ENCODE measurements around the gene ST3GAL4. TPM values are rescaled to one million over a fixed set of nuclear protein-coding genes. Genes with fewer than 3 reads are reported as not detected.

Gene ST3GAL4
- total RNA-seq, 1 donor from 2014 or later, result 72.4 TPM

- intact Hi-C loops (cut with DNase I), result no loop called here
- ATAC-seq, result peak; percentile 77
- DNase-seq (ENCODE audit: low spot score), result no peak
Observed at GRCh38 chr11:126426820-126427749, 71.6 kb downstream of the ST3GAL4 start.

DNA sequence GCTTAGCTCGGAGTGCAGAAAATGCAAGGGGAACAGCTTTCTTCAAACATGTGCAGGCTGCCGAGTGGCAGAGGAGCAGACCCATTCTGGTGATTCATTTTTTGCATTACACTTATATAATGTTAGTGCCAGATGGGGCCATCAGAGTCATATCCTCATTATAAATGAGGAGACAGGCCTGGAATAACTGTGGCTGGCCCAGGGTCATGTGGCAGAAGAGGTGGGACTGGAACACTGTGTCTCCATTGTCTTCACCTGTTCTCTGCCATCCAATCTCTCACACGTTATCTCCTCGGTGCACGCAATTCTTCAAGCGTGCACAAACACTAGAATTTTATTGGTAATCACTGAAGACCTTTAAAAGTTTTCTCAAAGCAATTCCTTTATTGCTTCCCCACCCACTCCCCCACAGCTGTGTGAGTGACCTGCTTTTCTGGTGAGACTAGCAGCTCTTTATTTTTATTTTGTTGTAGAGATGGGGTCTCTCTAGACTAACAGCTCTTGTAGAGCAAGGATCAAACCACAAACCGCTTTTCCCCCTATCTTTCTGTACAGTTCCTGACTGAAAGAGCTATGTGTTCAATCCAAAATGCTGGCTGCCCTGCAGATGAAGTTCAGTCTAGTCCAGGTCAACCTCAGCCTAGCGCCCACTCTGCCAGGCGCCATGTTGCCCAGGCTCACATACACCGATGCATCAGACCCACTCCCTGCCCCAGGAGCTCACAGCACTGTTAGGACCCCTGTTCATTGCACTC is 75.3 kb downstream of the ST3GAL4 start:
- ATAC-seq (no peak), DNase-seq (ENCODE audit: low spot score) (no peak)
- intact Hi-C loops (cut with DNase I), result loop anchor here (5.0 to 10.0 kb wide), 2 partner anchors 113 to 914 kb away; no protein-coding TSS in a partner anchor

DNA sequence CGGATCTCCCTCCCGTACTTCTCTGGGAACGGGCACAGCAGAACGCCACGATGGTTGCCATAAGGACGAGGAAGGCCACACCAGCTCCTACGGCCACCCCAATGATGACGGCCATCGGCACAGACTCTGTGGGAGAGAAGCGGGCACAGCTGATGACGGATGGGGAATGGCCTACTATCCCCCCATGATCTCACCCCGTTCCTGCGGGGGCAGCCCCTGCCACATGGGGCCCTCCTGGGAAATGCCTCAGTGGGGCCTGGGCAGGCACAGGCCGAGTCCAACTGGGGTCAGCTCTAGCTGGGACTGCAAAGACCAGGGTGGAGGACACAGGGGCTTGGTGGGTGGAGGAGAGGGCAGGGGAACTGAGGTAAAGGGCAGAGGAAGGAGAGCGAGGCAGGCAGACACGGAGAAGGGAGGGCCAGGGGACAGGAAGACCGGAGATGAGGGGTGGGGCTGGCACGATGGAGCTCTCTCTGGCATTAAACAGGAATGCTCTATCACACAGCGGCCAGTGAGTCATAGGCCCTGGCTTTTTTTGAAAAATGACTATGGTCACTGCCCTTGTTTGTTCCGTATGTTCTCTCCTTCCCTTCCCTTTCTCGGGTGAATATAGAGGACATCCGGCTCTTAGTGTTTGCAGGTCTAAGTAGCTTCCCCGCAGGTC is 76.0 kb downstream of the ST3GAL4 start:
- peak; percentile 64 for ATAC-seq
- DNase-seq (ENCODE audit: low spot score), result no peak
- intact Hi-C loops (cut with DNase I), result loop anchor here (5.0 to 10.0 kb wide), 2 partner anchors 114 to 913 kb away; no protein-coding TSS in a partner anchor

DNA sequence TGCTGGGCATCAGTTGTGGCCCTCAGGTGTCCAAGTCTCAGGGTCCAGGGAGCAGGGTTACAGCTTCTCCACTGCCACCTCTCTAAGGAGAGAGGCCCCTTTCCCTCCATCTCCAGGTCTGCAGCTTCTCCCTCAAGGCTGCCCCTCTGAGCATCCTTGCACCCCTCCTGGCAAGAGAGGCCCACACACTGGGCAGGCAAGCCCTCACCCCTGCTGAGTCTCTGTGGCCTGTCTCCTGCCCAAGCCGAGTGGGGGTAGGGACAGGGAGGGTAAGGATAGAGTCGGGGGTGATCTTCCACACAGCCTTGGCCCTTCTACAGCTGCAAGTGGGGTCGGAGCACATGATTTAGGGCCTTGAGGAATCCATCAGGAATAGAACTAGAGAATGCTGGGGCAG is 76.6 kb downstream of the ST3GAL4 start:
- ATAC-seq (peak; percentile 1), DNase-seq (ENCODE audit: low spot score) (no peak)
- intact Hi-C loops (cut with DNase I), result loop anchor here (5.0 to 10.0 kb wide), 2 partner anchors 115 to 913 kb away; no protein-coding TSS in a partner anchor

DNA sequence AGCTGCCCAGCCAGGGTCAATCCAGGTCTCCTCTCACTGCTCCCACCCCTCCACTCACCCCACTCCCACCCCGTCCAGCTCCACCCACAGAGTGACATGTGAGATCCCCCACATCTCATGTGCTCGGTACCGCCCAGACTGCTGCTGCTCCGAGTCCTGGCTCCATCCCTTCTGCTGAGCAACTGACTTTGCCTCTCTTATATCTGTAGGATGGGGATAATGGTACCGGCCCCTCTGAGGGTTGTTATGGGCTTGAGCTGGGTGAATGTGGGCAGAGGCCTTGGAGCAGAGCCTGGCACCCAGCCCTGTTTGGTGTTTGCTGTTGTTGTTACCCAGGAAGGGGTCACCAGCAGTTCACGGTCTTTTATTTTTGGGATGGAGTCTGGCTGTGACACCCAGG is 77.0 kb downstream of the ST3GAL4 start:
- intact Hi-C loops (cut with DNase I), result loop anchor here (5.0 to 10.0 kb wide), 2 partner anchors 115 to 912 kb away; no protein-coding TSS in a partner anchor
- ATAC-seq (peak; percentile 31), DNase-seq (ENCODE audit: low spot score) (no peak)

- no peak for ATAC-seq
- intact Hi-C loops (cut with DNase I), result loop anchor here (5.0 to 10.0 kb wide), 2 partner anchors 116 to 911 kb away; no protein-coding TSS in a partner anchor
Observed at GRCh38 chr11:126433244-126433846, 77.9 kb downstream of the ST3GAL4 start.

GRCh38 chr11:126433989-126434949 is 78.8 kb downstream of the ST3GAL4 start:
- ATAC-seq (no peak), DNase-seq (ENCODE audit: low spot score) (no peak)
- intact Hi-C loops (cut with DNase I), result loop anchor here (5.0 to 10.0 kb wide), 2 partner anchors 117 to 911 kb away; no protein-coding TSS in a partner anchor

More at GRCh38 chr11:126433244-126433846, 77.9 kb downstream of the ST3GAL4 start:
- DNase-seq (ENCODE audit: low spot score), result no peak

- no peak for ATAC-seq
- intact Hi-C loops (cut with DNase I), result loop anchor here (5.0 to 10.0 kb wide), 3 partner anchors 47 to 910 kb away; no protein-coding TSS in a partner anchor
- DNase-seq (ENCODE audit: low spot score), result no peak
Observed at GRCh38 chr11:126434950-126435335, 79.5 kb downstream of the ST3GAL4 start.

DNA sequence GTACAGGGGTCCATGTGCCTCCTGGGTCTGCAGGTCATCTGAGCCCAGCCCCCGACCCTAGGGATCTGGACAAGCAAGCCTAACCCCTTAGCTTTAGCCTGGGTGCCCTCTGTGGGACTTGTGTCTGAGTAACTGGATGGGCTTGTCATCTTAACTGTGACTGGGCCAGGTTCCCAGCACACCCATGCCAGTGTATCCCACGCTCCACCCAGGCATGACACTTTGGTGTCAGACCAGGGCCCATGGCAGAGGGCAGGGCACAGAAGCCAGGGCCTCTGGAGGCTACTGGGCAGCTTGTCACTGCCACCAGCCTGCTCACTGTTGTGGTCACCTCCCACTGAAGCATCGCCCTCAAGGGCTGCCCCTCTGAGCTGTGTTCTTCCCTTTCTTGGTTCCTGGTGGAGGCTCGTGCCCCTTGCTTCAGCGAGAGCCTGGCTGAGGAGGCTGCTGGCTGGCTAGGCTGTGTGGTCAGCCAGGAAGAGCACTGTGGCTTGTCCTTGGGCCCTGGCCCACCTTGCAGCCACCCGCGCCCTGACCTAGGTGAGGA is 80.8 kb downstream of the ST3GAL4 start:
- DNase-seq (ENCODE audit: low spot score) (no peak), ATAC-seq (no peak)
- intact Hi-C loops (cut with DNase I), result loop anchor here (5.0 to 10.0 kb wide), 2 partner anchors 46 to 909 kb away; no protein-coding TSS in a partner anchor

- intact Hi-C loops (cut with DNase I), result loop anchor here (5.0 to 10.0 kb wide), 2 partner anchors 45 to 907 kb away; no protein-coding TSS in a partner anchor
- DNase-seq (ENCODE audit: low spot score) (no peak), ATAC-seq (no peak)
Observed at GRCh38 chr11:126437731-126438130, 82.2 kb downstream of the ST3GAL4 start.

GRCh38 chr11:126438272-126438671 is 82.8 kb downstream of the ST3GAL4 start:
- DNase-seq (ENCODE audit: low spot score) (no peak), ATAC-seq (no peak)
- intact Hi-C loops (cut with DNase I), result loop anchor here (5.0 to 10.0 kb wide), 2 partner anchors 44 to 907 kb away; no protein-coding TSS in a partner anchor

- no peak for ATAC-seq
- DNase-seq (ENCODE audit: low spot score), result no peak
- intact Hi-C loops (cut with DNase I), result loop anchor here (5.0 to 10.0 kb wide), 2 partner anchors 44 to 906 kb away; no protein-coding TSS in a partner anchor
Observed at GRCh38 chr11:126438691-126439090, 83.2 kb downstream of the ST3GAL4 start.

DNA sequence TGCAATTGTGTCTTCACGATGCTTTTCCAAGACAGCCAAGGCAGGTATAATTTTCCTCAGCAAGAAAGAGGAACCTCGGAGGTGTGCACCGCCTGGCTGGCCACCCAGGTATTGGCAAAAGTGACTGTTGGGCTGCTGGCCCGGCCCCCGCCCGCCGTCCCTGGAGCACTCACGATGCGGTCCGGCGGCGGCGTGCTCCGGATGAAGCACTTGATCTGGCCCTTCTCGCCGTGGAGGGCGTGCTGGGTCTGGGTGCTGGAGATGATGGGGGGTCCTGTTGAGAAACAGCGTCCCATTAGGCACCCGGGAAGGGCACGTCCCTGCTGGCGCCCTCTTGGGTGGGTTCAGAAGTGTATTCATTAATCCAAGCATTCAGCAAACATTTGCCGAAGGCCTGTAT is 84.8 kb downstream of the ST3GAL4 start:
- intact Hi-C loops (cut with DNase I), result no loop called here
- no peak for DNase-seq (ENCODE audit: low spot score)
- no peak for ATAC-seq

DNA sequence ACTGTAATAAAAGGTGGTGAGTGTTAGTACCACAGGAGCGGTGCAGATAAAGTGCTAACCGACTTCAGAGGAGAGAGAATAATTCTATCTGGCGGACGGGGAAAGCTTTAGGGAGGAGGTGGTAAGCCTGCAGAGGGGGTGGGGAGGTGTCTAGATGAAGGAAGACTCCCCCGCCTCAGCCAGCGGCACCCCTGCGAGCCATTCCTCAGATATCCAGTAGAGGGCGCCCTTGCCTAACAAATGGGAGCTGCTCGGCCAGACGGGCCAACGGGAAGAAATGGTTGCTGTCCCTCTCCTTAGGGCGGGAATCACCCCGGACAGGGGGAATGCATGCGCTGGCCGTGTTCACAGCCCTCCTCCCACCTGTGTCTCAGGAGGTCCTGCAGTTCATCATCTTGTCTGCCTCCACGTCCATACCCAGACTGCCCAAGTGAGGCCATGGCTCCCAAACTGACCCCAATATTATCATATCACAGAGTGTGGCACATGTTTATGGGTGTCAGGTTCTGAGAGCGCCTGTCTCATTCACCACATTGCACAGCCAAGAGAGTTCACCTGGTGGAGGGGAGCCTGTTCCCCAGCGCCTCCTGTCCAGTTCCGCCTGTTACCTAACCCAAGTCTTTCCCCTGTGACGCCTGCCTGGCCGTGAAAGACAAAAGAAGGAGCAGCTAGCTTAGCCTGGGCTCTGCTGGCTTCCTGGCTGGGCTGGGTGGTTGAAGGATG is 85.5 kb downstream of the ST3GAL4 start:
- peak; percentile 81 for ATAC-seq
- DNase-seq (ENCODE audit: low spot score), result peak; percentile 88
- intact Hi-C loops (cut with DNase I), result no loop called here

DNA sequence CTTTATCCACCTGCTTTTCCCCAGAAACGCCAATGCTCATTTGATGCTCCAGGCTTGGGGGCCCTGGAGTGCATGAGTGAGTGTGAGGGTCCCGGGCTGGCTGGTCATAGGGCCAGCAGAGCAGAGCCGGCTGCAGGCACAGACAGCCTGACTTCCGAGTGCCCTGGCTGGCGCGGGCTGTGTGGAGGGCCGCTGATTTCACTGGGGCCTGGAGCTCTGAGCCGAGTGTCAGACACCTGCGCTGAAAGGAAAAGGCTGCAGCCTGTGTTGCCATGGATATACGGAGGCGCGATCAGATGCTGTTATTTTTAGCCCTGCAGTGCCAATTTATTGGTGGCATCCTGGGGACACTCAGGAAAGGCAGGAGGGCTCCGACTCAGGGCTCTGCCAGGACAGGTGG is 87.6 kb downstream of the ST3GAL4 start:
- intact Hi-C loops (cut with DNase I), result no loop called here
- DNase-seq (ENCODE audit: low spot score) (no peak), ATAC-seq (no peak)

DNA sequence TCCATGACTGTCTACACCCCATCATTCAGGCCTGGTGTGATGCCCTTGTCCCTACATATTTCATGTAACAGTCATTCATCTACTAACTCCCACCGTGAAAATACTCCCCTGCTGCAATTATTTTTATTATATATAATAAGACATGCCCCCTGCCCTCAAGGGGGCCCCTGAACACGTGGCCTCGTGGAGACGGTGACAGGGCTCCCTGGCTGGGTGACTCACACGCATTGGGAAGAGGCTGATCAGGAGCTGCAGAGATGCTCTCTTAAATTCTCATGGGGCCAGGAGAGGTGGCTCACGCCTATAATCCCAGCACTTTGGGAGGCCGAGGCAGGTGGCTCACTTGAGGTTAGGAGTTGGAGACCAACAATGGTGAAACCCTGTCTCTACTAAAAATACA is 88.6 kb downstream of the ST3GAL4 start:
- no peak for ATAC-seq
- intact Hi-C loops (cut with DNase I), result no loop called here
- DNase-seq (ENCODE audit: low spot score), result no peak

Data from sciatic nerve (tissue), 2 donors.